KMS-11 (cell line): ENCODE results near the gene FDX2.

Source experiments
- H2AFZ ChIP-seq: fragments of 200-600 bp; sonication (generic); 2 replicates; pipeline ENCODE4 v1.6.1; 2016; ENCODE audit warnings: antibody characterized with exemption, mixed run types, low read depth
- H3K27ac ChIP-seq: fragments of 200-600 bp; sonication (generic); 2 replicates; pipeline ENCODE4 v1.6.1; 2016; ENCODE audit warnings: mild to moderate bottlenecking, mixed run types
- H3K27me3 ChIP-seq: fragments of 200-600 bp; sonication (generic); 2 replicates; pipeline ENCODE4 v1.6.1; 2017; ENCODE audit warnings: mild to moderate bottlenecking, low read depth, mixed run types, moderate library complexity; ENCODE audit not compliant: insufficient read depth
- H3K36me3 ChIP-seq: fragments of 200-600 bp; sonication (generic); 2 replicates; pipeline ENCODE4 v1.6.1; 2017; ENCODE audit warnings: mild to moderate bottlenecking, mixed run types; ENCODE audit not compliant: insufficient read depth
- H3K4me1 ChIP-seq: fragments of 200-600 bp; sonication (generic); 2 replicates; pipeline ENCODE4 v1.6.1; 2016; ENCODE audit warnings: mild to moderate bottlenecking, low read depth, mixed run types; ENCODE audit not compliant: poor library complexity, severe bottlenecking
- H3K4me2 ChIP-seq: fragments of 200-600 bp; sonication (generic); 2 replicates; pipeline ENCODE4 v1.7.0; 2016; ENCODE audit warnings: mild to moderate bottlenecking, mixed run types
- H3K4me3 ChIP-seq: fragments of 200-600 bp; sonication (generic); IDR thresholded peaks from 2 replicates; pipeline ENCODE4 v1.6.1; 2017; ENCODE audit warnings: low read depth, low read length, mixed read lengths; ENCODE audit not compliant: insufficient read depth
- H3K79me2 ChIP-seq: fragments of 200-600 bp; sonication (generic); 2 replicates; pipeline ENCODE4 v1.6.1; 2016; ENCODE audit warnings: low read depth, mixed run types; ENCODE audit not compliant: insufficient read depth
- H3K9ac ChIP-seq: fragments of 200-600 bp; sonication (generic); 2 replicates; pipeline ENCODE4 v1.6.1; 2016; ENCODE audit warnings: mild to moderate bottlenecking, mixed run types
- H4K20me1 ChIP-seq: fragments of 200-600 bp; sonication (generic); 2 replicates; pipeline ENCODE4 v1.6.1; 2016; ENCODE audit warnings: mild to moderate bottlenecking, mixed run types; ENCODE audit not compliant: insufficient read depth
- CTCF ChIP-seq: fragments of 200-600 bp; sonication (generic); conservative IDR thresholded peaks from 2 replicates; pipeline ENCODE4 v1.6.1; 2017; ENCODE audit warnings: low read depth, mild to moderate bottlenecking, antibody characterized with exemption, low read length, moderate library complexity, mixed read lengths

Gene FDX2

GRCh38 chr19:10334588-10335351 is 19.0 kb upstream of the FDX2 start:
- no peaks in the 10 kb centered on the region for H4K20me1 ChIP-seq
- no peak for TF ChIP-seq CTCF
- no peak overlapping the region for H2AFZ ChIP-seq
- no peaks in the 10 kb centered on the region for H3K27me3 ChIP-seq
- peak overlapping the region; percentile 58; the same call in 1 of the 2 replicates for H3K4me2 ChIP-seq
- H3K4me3 ChIP-seq: no peak overlapping the region
- peaks cover 26% of the 10 kb centered on the region for H3K79me2 ChIP-seq
- no peak overlapping the region for H3K27ac ChIP-seq
- peaks cover 16% of the 10 kb centered on the region for H3K4me1 ChIP-seq
- no peak overlapping the region for H3K9ac ChIP-seq
- H3K36me3 ChIP-seq: no peaks in the 10 kb centered on the region; the same call in 1 of the 2 replicates

GRCh38 chr19:10333758-10334587 is 18.2 kb upstream of the FDX2 start:
- H3K27me3 ChIP-seq: no peaks in the 10 kb centered on the region
- no peak for TF ChIP-seq CTCF
- H3K9ac ChIP-seq: peak overlapping the region; percentile 85; the same call in 1 of the 2 replicates
- peaks cover 16% of the 10 kb centered on the region for H3K4me1 ChIP-seq
- no peaks in the 10 kb centered on the region for H4K20me1 ChIP-seq
- H3K4me3 ChIP-seq: no peak overlapping the region
- H3K4me2 ChIP-seq: peak overlapping the region; percentile 58
- H3K27ac ChIP-seq: no peak overlapping the region
- H3K36me3 ChIP-seq: no peaks in the 10 kb centered on the region; the same call in 1 of the 2 replicates
- H2AFZ ChIP-seq: peak overlapping the region; percentile 62
- H3K79me2 ChIP-seq: peaks cover 26% of the 10 kb centered on the region

GRCh38 chr19:10332965-10333757 is 17.3 kb upstream of the FDX2 start, which contains the start of gene RAVER1:
TSS of gene RAVER1 (minus strand) at chr19:10333529. CDS start at chr19:10333507, 22 bp downstream.
- Histone ChIP-seq H2AFZ (peak within 1 kb of the TSS; percentile 72), H3K4me3 (no peak within 1 kb of the TSS), H3K4me1 (peaks cover 16% of the 10 kb centered on the region), H3K27ac (peak within 1 kb of the TSS; percentile 82), H3K36me3 (no peaks in the 10 kb centered on the region; the same call in 1 of the 2 replicates), H3K79me2 (peaks cover 26% of the 10 kb centered on the region), H4K20me1 (no peaks in the 10 kb centered on the region), H3K4me2 (peak within 1 kb of the TSS; percentile 82), H3K27me3 (no peaks in the 10 kb centered on the region), H3K9ac (peak within 1 kb of the TSS; percentile 85)
- no peak for TF ChIP-seq CTCF
